Coronary artery (tissue), 2 donors: ENCODE data around the gene FYB2.

Experiments
- DNase-seq: peaks from one replicate; pipeline ENCODE4 v3.0.0-alpha.2; 2017; ENCODE audit warnings: low spot score
- H3K27ac ChIP-seq, 2 donors: fragments of 200-600 bp; sonication (generic); one replicate each; pipeline ENCODE4 v1.5.1; 2016 to 2019
- H3K4me3 ChIP-seq: fragments of 200-600 bp; sonication (generic); 2 replicates; pipeline ENCODE4 v1.5.1; 2016; ENCODE audit warnings: mild to moderate bottlenecking, moderate library complexity
- CTCF ChIP-seq: fragments of 200-600 bp; sonication (generic); IDR thresholded peaks from one replicate; pipeline ENCODE4 v1.5.1; 2019; ENCODE audit warnings: antibody characterized with exemption

The FYB2 gene, protein sequence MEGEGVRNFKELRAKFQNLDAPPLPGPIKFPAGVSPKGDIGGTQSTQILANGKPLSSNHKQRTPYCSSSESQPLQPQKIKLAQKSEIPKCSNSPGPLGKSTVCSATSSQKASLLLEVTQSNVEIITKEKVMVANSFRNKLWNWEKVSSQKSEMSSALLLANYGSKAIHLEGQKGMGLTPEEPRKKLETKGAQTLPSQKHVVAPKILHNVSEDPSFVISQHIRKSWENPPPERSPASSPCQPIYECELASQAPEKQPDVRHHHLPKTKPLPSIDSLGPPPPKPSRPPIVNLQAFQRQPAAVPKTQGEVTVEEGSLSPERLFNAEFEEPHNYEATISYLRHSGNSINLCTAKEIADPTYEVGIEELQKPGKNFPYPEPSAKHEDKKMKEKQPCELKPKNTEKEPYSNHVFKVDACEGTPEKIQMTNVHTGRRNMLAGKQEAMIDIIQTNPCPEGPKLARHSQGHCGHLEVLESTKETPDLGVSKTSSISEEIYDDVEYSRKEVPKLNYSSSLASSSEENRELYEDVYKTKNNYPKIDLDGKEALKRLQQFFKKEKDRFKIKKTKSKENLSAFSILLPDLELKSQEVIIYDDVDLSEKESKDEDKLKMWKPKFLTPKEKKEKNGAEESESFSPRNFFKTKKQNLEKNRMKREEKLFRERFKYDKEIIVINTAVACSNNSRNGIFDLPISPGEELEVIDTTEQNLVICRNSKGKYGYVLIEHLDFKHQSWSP

DNA sequence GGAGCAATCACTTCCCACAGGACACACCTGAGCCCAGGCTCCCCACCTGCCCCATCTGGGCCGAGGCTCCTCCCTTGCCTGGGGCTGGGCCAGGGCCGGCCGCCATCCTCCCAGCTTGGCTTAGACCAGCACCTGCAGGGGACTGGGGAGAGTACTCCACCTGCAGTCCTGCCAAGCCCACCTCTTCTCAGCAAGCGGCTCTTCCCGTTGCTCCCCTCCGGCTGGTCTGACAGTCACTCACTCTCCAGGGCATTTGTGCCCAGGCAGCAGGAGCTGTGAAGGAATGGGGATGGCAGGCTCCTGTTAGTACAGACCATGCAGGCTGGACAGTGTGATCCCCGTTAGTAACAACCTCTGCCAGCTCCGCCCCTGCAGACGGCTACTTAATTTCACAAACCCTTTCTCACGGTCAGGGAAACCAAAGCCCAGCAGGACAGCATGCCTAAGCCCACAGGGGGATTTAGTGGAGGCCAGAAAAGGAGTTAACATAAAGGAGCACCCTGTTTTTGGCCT, at the start of gene FYB2:
Gene FYB2, minus strand, starts transcription at position 18 of the 513 bp plus-strand sequence. CDS start 114 bp downstream, outside the sequence.
- H3K27ac ChIP-seq: no peak within 1 kb of the TSS
- no peak for DNase-seq
- H3K4me3 ChIP-seq: no peak within 1 kb of the TSS
- TF ChIP-seq CTCF: no peak

- Histone ChIP-seq H3K4me3 (no peak overlapping the region), H3K27ac (no peak overlapping the region)
- no peak for DNase-seq
- no peak for TF ChIP-seq CTCF
These were observed 49.6 kb upstream of the FYB2 start for GRCh38 chr1:56868761-56869160.

- no peak for DNase-seq
- Histone ChIP-seq H3K4me3 (no peak overlapping the region), H3K27ac (no peak overlapping the region)
- TF ChIP-seq CTCF: no peak
These were observed 48.3 kb upstream of the FYB2 start for GRCh38 chr1:56867491-56867890.

DNA sequence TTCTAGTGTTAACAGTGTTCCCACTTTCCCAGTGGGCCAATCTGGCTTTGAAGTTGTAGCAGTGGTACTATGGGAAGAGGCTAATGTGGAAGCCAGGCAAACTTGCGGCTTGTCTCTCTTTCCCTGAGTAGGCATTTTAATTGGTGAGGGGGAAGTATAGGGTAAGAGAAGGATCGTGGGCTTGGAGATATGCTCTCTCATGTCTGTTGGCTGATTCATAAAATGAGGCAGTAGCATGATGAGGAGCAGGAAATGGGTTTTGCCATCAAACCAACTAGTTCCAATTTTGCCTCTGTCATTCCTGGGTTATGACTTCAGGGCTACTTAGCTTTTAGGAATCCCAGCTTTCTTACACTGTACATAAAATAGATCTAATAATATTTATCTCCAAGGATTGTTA, 47.5 kb upstream of the FYB2 start:
- no peak for DNase-seq

DNA sequence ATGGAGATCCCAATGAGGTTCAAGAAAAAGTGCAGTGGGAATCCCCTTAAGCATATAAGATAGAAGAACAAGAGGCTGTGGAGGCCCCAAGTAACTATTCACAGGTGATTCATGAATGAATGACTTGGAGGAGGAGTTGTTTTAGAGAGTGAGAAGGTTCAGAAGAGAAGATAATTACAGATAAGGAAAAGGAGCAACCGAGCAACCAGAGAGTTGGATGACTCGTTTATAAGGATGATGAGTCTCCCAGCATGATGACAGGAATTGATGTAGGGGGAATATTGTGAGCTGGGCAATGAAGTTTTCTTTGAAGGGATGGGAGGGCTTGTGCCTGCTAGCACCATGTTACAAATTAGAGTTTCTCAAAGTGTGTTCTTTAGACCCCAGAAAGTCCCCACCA, 45.2 kb upstream of the FYB2 start:
- H3K4me3 ChIP-seq: no peak overlapping the region
- no peak overlapping the region for H3K27ac ChIP-seq
- no peak for TF ChIP-seq CTCF
- DNase-seq: no peak

More for the DNA sequence above, 47.5 kb upstream of the FYB2 start:
- TF ChIP-seq CTCF: no peak
- no peak overlapping the region for H3K4me3 ChIP-seq
- no peak overlapping the region for H3K27ac ChIP-seq

DNA sequence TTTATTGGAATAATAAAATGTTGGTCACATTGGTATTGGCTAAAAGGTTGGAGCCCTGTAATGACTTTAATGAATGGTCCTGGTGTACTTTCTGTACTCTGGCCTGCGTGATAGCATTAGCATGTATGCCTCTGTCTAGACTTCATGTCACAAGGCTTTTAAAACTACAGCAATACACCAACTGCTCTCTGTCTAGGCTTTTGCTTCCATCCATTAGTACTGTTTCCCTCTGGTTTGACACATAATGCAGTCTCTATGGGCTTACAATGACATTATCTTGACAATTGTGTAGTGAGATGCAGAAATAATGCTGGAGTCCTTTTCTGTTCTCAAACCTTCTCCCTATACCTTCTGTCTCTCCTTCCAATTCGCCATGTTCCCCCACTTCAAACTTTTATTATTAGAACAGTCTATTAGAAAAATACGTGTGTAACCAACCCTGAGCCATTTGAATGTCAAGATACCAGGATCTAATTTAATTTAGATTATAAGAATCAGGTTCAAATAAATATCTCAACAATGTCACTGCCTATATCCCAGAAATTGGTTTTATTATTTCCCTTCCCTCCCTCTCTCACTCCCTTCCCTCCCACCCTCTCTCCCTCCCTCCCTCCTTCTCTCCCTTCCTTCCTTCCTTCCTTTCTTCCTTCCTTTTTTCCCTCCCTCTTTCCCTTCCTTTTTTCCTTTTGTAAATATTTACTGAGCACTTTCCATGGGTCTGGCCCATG, 44.2 kb upstream of the FYB2 start:
- H3K27ac ChIP-seq: no peak overlapping the region
- TF ChIP-seq CTCF: no peak
- DNase-seq: no peak
- no peak overlapping the region for H3K4me3 ChIP-seq
